A172 (cell line): Measurements from ENCODE around the gene CREB5. TPM values are rescaled to one million over a fixed set of nuclear protein-coding genes. Genes with fewer than 3 reads are reported as not detected.
A peak's percentile ranks its signal among the peaks of the same experiment; 100 is the strongest.
"Not testable (repeated sequence)": the region's sequence is repeated elsewhere in the genome, so short reads cannot be mapped to it uniquely, and the experiment has no call there.

Experiments
- DNase-seq: peaks from one replicate; pipeline ENCODE4 v3.0.0-alpha.2; 2015; ENCODE audit warnings: low spot score
- total RNA-seq: library from RNA; depleted of rRNA; stranded (reverse); fragments of >200 nt; shearing (Covaris generic); gene quantifications from 2 replicates; pipeline ENCODE4 v1.2.3, GENCODE V29; 2014

Gene CREB5
- total RNA-seq, 1 experiment from 2014 or later, result 1.4 TPM

DNA sequence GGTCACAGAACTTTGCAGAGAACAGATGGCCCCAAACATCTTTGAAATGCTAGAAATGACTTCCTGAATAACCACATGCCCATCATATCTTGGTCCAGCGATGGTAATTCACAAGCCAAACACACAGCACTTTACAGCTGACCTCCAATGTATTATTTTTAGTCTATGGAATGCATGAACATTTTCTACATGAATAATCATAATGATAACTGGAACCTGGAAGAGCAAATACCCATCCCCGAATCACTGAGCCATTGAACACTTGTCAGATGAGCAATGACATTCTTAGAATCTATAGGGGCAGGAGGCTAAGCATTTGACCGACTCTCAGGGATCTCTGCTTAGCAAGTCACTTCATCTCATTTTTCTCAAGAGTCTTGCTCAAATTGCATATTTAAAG is 167.3 kb downstream of the CREB5 start:
- DNase-seq, result no peak

DNA sequence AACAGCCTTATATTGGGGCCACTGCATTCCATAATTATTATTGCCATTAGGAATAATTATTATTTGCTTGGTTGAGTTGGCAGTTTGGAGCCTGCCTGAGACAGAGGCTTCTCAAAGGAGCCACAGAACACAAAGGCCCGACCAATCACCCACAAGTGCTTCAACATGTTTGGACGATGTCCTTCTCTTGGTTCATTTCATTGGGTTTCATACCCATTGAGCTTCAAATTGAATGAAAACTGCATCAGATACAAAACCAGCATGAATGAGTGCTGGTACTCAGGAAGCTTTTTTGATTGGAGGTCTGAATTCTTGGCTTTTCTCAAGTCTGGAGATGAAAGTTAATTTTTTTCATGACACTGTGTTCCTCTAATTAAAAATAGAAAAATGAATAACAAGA is 168.3 kb downstream of the CREB5 start:
- DNase-seq, result no peak

DNA sequence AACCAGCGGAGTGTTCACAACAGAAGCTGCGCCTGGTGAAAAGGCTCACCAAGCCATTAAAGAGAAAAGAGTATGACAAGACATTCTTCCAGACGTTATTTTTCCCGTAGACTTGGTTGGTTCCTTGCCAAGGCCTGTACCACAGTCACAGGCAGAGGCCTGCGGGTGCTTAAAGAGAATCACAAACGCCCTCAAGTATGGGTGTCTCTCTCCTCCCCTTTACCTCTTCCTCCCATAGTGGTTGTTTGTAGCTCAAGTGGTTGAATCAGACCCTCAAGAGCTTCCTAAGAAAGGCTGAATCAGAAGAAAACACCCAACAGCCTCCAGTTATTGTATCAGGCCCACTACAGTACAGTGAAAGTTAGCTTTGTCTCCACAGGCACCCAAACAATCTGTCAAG is 169.0 kb downstream of the CREB5 start:
- no peak for DNase-seq

DNA sequence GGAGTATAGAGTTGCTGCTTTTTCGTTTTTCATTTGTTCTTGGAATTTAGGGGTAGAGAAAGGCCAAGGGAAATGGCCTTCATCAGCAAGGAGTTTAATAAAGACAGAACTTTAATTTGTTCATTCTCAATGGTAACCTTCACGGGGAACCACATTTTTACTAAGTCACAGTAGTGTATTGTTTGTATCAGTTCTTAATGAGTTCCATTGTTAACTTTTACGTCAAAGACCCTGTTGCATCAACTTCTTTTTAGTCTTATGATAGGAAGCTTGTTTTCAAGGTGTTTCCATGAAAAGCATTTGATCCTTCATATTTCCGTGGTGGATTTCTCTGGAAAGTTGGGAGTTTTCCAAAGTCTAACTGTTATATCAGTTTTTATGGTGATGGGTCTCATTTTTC is 169.9 kb downstream of the CREB5 start:
- no peak for DNase-seq

DNA sequence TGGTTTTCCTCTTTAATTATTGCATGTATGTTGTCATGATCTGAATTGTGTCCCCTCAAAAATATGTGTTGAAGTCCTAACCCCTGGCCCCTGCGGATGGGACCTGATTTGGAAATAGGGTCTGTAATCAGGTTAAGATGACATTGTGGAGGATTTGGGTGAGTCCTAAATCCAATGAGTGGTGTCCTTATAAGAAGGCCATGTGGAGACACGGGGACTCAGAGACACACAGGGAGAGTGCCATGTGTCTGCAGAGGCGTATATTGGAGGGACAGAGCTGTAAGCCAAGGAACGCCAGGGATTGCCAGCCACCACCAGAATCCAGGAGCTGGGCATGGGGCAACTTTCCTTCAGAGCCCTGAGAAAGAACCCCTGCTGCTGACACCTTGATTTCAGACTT is 171.9 kb downstream of the CREB5 start:
- DNase-seq, result no peak

DNA sequence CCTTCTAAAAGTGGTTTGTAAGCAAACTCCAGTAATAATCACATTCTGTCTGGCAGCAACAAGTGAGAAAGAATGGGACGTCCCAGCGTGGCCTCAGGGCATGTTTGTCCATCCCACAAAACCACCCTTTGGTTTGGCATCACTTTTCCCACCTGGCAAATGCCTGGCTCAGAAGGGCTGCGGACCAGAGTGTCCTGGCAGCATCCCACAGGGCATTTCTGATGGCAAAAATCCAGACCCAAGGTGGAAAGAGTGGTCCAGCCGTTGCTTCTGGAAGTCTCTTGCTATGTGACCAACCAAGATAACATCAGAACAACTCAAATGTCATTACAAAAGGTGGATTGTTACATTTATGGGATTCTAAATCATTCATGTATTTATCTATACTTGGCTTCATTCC is 174.4 kb downstream of the CREB5 start:
- peak; percentile 43 for DNase-seq

DNA sequence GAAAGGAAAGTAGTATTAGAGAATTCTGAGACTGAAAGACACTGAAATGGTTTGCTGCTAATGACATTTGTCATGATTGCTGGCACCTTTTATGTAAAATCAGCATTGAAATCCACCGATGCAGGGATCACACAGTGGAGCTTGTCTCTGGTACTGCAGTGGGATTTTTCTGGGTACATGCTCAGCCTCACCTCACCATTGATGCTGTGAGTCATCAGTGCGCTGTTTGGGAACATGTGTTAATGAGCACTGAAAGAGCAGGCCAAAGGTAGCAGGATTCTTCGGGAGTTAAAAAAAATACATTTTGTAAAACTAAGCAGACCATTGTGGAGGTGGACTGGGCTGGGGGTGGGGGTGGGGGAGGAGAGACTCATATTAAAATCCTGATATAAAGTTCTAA is 174.9 kb downstream of the CREB5 start:
- peak; percentile 59 for DNase-seq

DNA sequence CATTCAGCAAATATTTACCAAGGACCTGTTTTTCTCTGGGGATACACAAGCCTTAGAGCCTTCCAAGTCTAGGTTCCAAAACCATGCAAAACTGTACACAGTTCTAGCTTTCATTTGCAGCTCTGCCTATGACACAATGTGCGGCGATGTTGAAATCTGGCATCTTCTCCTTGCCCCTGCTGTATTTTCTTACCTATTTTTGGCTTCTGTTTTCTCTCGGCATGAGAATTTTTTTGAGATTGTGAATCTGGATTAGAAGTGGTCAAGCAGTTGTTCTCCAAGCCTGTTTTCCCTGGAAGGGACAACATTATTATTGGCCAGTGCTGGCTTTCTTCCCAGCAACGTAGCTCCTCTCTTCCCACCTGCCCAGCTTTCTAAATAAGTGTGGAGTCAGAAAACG is 176.3 kb downstream of the CREB5 start:
- DNase-seq, result no peak

DNA sequence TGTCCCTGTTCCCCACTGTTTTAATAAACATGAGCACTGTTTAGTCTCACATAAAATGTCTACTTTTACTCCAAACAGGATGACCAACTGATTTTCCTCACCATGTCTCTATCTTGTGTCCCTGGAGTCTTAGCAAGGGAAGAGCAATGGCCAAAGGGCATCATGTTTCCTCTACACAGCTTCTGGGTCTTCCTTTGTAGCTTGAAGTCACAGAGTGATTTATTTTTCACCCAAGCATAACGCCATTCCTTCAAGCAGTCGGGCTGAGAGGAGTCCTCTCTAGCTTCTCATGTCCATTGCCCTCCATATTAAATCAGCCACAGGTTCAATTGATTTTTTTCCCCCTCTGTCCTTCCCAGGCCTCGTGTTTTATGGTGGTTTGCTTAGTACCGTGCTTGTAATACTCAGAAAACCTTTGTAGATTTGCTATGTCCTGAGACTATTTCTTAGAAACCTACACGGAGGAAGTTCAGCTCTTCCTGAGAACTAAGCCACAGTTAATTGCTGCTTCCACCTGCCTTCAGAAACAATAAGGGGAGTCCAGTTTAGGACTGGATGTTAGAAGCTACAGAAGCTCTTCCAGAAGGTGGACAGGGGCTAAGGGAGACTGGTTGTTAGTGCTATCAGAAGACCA is 178.8 kb downstream of the CREB5 start:
- no peak for DNase-seq

DNA sequence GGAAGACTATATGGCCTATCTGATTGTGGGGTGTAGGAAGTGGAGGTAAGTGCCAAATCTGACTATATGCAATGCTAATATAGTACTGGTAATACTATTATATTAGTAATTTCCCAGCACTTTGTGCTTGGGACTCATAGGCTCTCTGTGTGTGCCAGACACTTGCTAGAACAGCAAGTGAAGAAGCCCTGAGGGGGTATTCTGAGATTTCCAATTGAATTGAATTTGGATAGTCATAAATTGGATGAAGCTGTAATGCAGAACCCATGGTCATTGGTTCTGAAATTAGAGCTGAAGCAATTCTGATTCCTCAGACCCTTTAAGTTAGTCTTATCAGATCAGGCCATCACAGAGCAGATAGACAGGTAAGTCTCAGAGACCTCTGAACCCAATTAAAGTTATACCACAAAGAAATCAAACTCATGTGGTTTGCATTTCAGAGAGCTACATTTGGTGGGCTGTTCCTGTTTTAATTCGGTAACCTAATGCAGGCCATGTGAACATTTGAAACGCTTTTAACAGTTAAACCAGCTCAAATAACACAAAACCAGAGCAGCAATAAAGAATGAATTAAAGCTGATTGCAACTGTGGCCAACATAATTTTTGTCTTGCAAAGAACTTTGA is 179.5 kb downstream of the CREB5 start:
- DNase-seq, result no peak

DNA sequence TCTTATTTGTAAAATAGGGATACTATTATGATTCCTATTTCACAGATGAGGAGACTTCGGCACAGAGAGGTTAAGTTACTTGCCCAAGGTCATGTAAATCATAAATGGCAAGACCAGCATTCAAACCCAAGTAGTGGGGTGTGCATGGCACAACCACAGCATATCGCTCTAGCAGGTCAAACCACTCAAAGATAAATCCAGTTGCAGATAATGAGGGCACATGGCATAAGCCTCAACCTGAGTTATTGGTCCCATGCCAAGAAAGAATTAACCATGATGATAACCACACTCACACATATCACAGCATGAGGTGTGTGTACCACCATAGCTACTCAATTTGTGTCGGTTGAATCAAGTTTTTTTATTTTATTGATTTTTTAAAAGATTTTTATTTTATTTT is 180.5 kb downstream of the CREB5 start:
- no peak for DNase-seq

DNA sequence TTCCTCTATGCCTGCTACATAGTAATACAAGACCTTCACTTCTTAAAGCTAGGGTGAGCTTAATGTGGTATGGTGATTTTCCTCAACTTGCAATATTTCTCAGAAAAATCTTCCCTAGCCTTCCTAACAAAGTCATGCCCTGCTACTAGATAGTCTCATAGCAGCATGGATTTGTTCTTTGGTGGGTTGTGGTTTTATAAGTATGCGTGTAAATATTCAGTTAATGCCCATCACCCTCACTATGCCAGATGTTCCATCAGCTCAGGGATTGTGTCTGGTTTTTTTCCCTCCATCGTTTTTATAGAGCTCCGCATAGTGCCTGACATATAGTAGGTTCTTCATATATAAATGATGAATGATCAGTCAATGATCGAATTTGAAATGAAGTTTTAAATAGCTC is 182.8 kb downstream of the CREB5 start:
- no peak for DNase-seq

DNA sequence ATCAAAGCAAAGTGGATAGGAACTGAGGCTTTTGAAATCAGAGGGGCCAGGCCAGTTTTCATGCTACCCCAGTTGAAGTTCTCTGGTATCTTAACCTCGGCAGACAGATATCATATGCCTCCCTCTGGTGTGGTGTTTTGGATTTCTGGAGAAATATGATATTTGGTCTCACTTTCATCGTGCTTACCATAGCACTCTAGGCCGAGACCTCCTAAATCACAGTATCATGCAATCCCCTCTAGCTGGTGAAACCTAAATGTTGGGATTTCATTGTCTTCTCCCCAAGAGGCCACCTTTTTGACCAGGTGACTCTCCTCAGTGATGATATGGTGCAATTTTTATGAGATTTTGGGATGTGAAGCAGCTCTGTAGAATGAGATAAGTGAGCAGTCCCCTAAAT is 183.5 kb downstream of the CREB5 start:
- no peak for DNase-seq

DNA sequence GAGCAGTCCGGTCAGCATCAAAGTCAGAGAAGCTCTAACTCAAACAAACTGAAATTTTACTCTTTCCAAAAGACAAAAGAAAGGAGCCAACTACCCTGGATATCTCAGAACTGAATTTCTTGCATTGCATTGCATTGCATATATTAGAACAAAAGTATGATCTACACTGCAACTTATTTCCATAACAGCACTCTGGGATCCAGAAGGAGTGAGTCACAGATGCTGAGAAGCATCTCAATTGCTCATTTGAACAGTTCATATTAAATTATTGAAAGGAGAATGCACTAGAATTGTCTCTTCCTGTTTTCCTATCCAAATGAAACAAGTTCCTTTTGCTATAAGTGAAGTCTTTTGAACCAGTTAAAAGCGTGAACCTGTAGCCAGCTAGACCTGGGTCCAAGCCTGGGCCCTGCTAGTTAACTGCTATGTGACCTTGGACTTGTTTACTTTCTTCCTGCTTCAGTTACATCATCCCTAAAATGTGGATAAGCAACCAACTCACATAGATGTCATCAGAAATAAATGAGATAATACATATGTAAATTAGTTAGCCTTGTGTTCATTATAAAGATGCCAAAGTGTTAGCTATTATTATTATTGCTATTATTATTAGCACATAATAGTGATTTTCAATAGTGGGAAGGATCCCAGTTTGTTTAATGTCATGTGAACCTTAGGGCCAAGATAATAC is 184.1 kb downstream of the CREB5 start:
- DNase-seq, result no peak

DNA sequence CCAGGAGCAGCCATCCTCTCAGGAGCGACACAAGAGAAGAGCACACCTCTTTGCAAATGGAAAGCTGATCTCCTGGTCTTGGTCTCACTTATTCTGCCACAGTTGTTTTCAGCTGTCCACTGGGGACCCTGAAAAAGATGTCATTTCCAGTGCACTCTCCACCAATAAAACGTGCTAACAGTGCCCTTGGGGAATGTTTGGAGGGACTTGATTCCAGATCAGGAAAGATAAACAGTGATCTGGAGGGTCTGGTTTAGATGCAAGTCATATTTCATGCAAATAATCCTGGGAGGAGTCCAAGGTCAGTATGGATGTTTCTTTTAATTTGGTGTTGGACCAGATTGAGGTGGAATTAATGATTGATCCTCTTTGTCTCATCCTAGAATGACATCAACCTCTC is 185.0 kb downstream of the CREB5 start:
- no peak for DNase-seq

DNA sequence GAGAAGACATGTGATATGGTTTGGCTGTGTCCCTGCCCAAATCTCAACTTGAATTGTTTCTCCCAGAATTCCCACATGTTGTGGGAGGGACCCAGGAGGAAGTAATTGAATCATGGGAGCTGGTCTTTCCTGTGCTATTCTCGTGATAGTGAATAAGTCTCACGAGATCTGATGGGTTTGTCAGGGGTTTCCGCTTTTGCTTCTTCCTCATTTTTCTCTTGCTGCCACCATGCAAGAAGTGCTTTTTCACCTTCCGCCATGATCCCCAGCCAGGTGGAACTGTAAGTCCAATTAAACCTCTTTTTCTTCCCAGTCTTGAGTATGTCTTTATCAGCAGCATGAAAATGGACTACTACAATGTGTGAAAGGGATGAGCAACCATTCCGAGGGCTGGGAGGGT is 185.7 kb downstream of the CREB5 start:
- DNase-seq, result not testable (repeated sequence)

DNA sequence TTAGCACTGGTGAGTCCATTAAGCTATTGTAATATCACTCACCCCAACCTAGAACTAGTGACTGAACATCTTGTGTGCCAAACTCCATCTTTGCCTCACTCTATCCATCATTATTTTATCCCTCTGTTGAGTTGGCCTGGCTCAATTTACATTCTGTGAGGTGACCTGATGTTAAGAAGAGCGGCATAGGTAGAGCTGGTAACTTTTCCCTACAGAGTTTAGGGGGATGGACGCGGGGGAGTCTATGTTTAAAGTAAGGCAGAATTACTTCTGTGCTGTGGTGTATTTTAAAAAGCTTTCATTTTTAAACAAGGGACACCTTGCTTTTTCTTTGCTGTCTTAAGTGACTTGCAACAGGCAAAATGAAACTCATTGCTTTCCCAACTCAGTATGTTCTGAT is 186.3 kb downstream of the CREB5 start:
- no peak for DNase-seq

DNA sequence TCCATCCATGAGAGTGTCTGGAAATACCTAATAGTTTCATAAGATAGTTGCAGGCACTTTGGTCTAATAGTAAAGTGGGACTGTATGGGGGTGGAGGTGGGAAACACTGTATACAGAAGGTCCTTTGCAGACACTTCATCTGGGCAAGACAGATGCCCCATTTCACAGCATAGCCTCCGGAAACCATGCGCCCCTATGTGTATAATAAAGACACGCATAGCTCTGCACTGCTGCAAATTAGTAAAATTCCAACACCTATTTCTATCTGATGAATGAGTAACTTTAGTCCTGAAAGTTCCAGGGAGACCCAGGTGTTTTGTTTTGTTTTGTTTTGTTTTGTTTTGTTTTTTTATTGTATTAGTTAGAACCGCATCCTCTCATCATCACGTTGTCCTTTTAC is 187.1 kb downstream of the CREB5 start:
- DNase-seq, result no peak

DNA sequence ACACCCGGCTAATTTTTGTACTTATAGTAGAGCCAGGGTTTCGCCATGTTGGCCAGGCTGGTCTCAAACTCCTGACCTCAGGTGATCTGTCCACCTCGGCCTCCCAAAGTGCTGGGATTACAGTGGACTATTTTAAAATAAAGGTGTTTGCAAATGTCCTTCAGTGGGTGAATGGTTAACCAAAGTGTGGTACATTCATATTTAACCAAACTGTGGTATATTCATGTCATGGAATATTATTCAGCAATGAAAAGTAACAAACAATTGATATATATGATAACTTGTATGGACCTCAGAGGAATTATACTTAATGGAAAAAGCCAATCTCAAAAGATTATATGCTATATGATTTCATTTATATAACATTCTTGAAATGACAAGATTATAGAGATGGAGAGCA is 190.0 kb downstream of the CREB5 start:
- DNase-seq, result no peak

DNA sequence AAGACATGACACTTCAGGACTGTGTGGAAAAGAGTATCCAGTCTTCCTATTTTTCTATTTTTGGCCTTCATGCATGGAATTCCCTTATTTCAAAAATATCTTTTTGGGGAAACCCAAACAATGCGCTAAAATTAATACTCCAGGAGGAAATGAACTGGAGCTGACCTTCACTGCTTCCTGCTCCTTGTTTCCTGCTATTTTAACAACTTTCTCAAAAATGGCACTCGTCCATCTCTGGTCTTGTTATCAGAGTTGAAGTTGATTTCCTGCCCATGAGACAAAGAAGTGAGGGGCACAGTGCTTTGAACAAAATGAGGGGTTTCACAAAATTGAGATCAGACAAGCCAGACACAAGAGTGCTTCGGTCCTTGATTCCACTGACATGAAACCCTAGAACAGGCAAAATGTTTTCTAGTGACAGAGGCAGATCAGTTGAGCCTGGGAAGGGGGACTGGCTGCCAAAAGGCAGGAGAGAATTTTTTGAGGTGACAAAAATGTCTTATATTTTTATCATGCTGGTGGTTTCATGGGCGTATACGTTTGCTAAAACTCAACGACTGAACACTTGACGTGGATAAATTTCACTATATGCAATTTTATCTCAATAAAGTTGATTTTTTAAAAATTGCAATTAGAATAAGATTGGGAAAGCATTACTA is 193.2 kb downstream of the CREB5 start:
- no peak for DNase-seq

DNA sequence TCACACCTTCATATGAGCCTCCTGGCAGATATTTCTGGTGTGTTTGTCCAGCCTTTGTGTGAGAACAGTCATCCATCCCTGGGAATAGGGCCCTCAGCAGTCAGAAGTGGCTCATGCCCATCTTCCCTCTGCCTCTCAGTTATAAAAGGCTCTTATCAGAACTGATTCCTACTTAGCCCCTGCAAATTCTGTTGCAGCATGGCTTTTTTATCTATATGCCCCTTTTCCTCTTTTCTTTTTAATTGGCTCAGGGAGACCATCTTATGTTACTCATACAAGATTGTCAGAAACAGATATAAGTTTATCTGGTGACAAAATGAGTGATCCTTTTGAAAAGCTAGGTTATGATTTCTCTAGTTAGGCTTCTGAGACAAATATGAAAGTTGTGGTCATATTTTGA is 194.1 kb downstream of the CREB5 start:
- DNase-seq, result no peak

DNA sequence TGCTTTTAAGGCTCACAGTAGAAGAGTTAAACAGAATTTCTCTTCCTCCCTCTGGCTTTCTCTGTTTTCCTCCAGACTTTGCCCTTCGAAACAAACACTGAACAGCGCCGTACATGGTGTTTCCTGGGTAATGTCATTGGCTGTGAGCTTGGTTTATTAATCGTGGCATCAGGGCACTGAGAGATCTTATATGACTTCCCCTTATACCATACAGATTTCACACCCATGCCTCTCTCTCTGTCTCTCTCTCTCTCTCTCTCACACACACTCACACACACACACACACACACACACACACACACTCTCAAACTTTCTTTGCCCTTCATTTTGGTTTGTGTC is 195.5 kb downstream of the CREB5 start:
- no peak for DNase-seq

DNA sequence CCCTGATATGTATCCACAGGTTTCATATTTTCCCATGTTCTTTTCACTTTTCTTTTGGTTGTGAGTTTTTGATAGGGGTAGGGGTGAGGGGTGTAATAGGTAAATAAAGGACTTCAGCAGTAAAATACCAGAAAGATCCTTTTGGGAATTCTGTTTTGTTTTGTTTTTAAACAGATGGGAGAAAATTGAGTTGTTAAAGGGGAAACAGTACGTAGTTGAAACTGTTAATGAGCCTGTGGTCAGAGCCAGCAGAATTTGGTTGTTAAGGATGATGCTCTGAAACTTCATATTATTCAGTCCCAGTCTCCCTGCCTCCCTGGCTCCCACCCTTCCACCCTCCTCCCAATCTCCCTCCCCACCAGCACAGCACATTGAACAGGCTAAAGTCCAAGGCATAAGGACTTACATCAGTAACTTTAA is 195.9 kb downstream of the CREB5 start:
- DNase-seq, result no peak
